RWPE1 (cell line): ENCODE data around the gene DPP6.
"Not testable (repeated sequence)": the region's sequence is repeated elsewhere in the genome, so short reads cannot be mapped to it uniquely, and the experiment has no call there.

Source experiments
- CTCF ChIA-PET: fragments of 350-600 bp; sonication (Branson Sonifier 250); formaldehyde crosslinking; extraction: SDS; loops from one replicate; lab custom pipeline; 2021; lab: Yijun Ruan, JAX
- POLR2A ChIA-PET: fragments of 400-600 bp; formaldehyde crosslinking; extraction: SDS; loops from one replicate; lab custom pipeline; 2020; ENCODE audit warnings: antibody characterized with exemption; ENCODE audit not compliant: low non-redundant PET; lab: Yijun Ruan, JAX
- DNase-seq: peaks from one replicate; pipeline ENCODE4 v3.0.0; 2012; ENCODE audit warnings: low spot score
- H3K27ac ChIP-seq: fragments of 450-650 bp; 2 replicates; pipeline ENCODE4 v1.5.1; 2017
- TF ChIP-seq, protein P1 (sequence below): fragments of 450-650 bp; conservative IDR thresholded peaks from 2 replicates; pipeline ENCODE4 v1.5.1; 2017; ENCODE audit warnings: low read depth, mild to moderate bottlenecking

DPP6 gene

DNA sequence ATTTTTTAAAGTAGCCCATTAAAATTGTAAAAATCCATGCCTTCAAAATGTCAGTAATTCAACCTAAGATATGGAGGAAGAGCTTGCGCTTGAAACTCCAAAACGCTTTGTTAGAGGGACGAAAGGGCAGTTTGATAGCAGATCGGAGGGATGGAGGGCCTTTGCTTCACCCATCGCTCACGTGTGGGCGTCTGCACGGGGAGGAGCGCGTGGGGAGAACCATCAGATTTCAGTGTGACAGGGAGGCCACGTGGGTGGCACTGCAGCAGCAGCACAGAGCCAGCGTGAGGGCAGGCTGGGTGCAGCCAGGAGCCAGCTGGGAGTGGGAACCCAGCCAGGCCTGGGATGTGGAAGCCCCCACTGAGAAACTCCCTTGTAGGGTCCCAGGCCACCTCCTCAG lies 625.3 kb downstream of the DPP6 start:
- ChIA-PET CTCF (interaction anchor here (0.6 kb wide), 1 partner anchor 1917 kb away, joined by 3 read pairs; no protein-coding TSS in a partner anchor), POLR2A (no interaction called here)
- DNase-seq: no peak
- TF ChIP-seq, protein P1, sequence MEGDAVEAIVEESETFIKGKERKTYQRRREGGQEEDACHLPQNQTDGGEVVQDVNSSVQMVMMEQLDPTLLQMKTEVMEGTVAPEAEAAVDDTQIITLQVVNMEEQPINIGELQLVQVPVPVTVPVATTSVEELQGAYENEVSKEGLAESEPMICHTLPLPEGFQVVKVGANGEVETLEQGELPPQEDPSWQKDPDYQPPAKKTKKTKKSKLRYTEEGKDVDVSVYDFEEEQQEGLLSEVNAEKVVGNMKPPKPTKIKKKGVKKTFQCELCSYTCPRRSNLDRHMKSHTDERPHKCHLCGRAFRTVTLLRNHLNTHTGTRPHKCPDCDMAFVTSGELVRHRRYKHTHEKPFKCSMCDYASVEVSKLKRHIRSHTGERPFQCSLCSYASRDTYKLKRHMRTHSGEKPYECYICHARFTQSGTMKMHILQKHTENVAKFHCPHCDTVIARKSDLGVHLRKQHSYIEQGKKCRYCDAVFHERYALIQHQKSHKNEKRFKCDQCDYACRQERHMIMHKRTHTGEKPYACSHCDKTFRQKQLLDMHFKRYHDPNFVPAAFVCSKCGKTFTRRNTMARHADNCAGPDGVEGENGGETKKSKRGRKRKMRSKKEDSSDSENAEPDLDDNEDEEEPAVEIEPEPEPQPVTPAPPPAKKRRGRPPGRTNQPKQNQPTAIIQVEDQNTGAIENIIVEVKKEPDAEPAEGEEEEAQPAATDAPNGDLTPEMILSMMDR: no peak
- H3K27ac ChIP-seq: no peak overlapping the region

DNA sequence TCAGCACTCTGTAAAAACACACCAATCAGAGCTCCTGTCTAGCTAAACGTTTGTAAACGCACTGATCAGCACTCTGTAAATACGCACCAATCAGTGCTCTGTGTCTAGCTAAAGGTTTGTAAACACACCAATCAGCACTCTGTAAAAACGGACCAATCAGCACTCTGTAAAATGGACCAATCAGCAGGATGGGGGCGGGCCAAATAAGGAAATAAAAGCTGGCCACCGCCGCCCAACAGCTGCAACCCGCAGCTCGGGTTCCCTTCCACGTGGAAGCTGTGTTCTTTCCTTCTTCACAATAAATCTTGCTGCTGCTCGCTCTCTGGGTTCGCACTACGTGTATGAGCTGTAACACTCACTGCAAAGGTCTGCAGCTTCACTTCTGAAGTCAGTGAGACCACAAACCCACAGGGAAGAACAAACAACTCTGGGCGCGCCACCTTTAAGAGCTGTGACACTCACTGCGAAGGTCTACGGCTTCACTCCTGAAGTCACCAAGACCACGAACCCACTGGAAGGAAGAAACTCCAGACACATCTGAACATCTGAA lies 625.9 kb downstream of the DPP6 start:
- DNase-seq, H3K27ac ChIP-seq, POLR2A ChIA-PET: not testable (repeated sequence)
- CTCF ChIA-PET: interaction anchor here (0.6 kb wide), 1 partner anchor 1917 kb away, joined by 3 read pairs; no protein-coding TSS in a partner anchor

DNA sequence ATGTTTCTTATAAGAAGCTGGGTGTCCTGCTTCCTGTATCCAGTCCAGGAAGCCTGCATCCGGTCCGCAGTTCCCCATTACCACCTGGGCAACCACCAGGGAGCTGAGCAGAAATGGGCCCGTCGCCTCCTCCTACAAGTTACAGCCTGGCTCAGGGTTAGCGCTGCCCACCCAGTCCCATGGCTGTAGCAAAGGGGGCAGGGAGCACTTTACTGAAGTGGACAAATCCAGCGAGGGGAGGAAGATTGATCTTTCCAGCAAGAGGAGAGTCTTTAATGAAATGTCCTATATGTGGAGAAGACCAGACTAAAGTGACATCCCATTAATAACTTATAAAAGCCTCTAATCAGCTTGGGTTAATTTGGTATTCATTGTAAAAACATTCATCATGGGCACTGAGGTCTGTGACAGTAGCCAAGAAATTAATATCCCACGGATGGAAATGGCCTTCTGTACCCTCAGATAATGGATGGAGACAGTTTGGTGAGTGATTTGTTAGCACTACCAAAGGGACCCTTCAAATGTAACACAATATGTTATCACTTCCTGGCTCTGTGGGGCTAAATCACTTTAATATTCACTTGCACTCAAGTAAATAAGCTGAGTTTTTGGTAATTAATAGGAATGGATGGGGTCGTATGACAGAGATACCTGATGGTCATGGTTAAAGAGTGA lies 627.3 kb downstream of the DPP6 start:
- no peak overlapping the region for H3K27ac ChIP-seq
- CTCF ChIA-PET: no interaction called here
- TF ChIP-seq, protein P1: no peak
- DNase-seq: no peak
- POLR2A ChIA-PET: no interaction called here

DNA sequence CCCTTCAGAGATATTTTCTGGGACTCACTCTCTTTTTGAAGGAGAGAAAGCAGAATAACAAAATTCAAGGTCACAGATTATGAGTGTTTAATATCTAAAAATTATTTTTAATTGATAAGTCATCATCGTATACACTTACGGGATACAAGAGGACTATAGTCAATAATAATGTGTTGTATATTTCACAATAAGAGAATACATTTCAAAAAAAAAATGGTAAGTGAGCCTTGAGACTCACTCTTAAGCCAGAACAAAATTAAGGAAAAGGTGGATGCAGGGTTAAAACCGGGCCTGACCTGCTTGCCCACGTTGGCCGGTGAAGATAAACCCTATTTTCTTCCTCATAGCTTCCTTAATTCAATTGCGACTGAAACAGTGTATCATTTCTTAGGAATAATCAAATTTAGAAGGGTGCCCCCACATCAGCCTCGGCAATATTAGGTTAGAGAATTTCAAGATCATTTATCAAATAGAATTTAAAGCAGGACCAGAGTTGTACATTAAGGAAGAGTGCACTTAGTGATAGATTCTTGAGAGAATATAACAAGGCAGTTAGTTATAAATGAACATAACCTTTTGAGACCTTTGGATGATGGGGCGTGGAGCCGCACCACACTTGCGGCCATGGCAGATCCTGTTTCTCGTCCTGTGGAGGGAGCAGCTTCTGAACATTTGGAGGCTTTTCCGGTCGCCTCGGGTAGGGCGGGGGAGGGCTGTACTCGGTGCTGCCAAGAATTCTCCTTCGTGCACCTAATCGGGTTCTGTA lies 628.9 kb downstream of the DPP6 start:
- ChIA-PET POLR2A (no interaction called here), CTCF (no interaction called here)
- DNase-seq: no peak
- H3K27ac ChIP-seq: no peak overlapping the region
- TF ChIP-seq, protein P1: no peak

DNA sequence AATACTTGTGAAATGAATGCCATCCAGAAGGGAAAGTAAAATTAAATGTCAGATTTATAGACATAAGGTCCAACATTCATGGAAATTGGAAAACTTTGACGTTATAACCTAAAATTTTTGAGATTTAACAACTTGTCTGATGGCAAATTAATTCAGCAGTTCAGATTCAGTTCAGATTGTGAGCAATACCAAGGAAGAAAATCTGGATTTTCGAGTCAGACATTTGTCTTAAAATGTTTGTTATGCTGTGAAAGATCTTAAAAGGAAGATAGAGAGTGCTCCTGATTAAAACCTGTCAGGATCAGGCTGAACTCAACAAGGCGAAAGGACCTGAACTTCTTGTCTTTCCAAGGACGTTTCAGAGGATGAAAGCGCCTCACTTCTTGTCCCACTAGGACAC lies 629.8 kb downstream of the DPP6 start:
- DNase-seq: no peak
- TF ChIP-seq, protein P1: no peak
- H3K27ac ChIP-seq: no peak overlapping the region
- ChIA-PET POLR2A (no interaction called here), CTCF (no interaction called here)

DNA sequence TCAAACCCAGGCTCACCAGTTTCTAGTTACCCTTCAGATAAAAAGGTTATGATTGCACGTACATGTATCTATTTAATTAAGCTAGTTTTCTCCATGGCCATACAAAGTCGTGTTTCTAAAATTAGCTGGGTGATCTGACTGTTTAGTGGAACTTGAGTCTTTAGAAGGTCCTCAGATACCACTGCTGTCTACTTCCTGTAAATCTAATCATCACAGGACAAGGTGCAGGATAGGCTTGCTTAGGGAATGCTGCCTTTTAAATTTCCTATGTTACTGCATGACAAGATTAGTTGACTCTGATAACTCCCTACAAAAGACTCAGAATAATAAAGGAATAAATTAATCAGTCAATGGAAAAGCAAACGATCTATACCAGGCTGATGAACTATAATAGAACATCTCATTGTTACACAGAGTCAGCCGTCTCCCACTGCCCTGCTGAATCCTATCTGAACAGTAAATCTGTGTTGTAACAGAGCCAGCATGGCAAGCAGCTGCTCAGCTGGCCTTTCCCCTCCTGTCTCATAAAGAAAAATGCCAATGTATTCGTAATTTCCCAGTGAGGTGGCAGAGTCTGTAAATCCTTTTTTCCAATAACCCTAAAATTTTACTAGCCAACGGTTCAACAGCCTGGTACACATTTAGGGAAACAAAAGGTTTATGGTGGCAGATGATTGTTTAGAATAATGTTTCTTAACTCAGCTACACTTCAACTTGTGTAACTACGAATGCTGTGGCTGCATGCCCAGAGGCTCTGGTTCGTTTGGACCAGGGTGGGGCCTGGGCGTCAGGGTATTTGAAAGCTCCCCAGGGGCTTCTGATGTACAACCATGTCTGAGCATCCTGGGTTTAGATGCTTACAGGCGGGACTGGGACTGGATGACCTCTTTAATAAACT lies 632.7 kb downstream of the DPP6 start:
- DNase-seq: no peak
- CTCF ChIA-PET: no interaction called here
- TF ChIP-seq, protein P1: no peak
- H3K27ac ChIP-seq: no peak overlapping the region
- POLR2A ChIA-PET: no interaction called here
